HL-60/S4 (cell line): Measurements from ENCODE around the gene FPR2.
"Not testable (repeated sequence)": the region's sequence is repeated elsewhere in the genome, so short reads cannot be mapped to it uniquely, and the experiment has no call there.

ENCODE experiments used
- in situ Hi-C: fragments of 300-500 bp; cut with MboI; formaldehyde crosslinking; loops from 2 replicates; pipeline ENCODE4 v1.14.3; 2022; ENCODE audit warnings: low sequenced_read_pairs

Gene FPR2

GRCh38 chr19:51760697-51761356 is at the start of gene FPR2:
Gene FPR2, plus strand, starts transcription at chr19:51761180. Its CDS starts 7,479 bp downstream, at chr19:51768659.
- in situ Hi-C loops, result no loop called here

GRCh38 chr19:51711702-51712101 is 49.3 kb upstream of the FPR2 start:
- in situ Hi-C loops, result no loop called here

DNA sequence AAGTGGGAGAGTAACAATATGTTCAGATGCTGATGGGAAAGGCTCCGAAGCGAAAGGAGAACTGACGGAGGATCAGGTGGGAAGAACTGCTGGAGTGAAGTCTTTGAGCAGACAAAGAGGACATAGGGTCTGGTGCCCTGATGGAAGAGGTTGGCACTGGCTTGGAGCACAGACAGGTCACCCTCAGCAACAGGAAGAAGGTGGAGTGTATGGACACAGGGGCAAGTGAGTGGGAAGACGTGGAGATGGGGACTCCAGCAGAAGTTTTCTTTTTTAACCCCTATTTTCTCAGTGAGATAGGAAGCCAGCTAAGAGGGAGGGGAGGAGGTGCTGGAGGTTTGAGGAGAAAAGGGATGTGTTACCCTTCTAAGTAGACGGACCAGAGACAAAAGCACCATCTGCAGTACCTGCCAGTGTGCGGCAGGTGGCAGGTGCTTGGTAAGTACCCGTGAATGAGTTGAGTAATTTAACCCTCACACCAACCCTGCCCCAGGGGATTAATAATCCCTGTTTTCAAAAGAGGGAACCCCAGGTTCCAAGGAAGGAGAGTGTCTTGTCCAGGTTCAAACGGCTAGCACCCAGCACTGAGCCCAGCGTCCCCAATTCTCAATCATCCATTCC is 48.4 kb upstream of the FPR2 start:
- in situ Hi-C loops, result no loop called here

- in situ Hi-C loops, result no loop called here
Measured at GRCh38 chr19:51713319-51714285, 47.4 kb upstream of the FPR2 start.

GRCh38 chr19:51714848-51715247 is 46.1 kb upstream of the FPR2 start:
- in situ Hi-C loops, result no loop called here

GRCh38 chr19:51715850-51716249 is 45.1 kb upstream of the FPR2 start:
- in situ Hi-C loops, result no loop called here

GRCh38 chr19:51716925-51717324 is 44.1 kb upstream of the FPR2 start:
- in situ Hi-C loops, result no loop called here

GRCh38 chr19:51719251-51719988 is 41.6 kb upstream of the FPR2 start:
- in situ Hi-C loops, result no loop called here

DNA sequence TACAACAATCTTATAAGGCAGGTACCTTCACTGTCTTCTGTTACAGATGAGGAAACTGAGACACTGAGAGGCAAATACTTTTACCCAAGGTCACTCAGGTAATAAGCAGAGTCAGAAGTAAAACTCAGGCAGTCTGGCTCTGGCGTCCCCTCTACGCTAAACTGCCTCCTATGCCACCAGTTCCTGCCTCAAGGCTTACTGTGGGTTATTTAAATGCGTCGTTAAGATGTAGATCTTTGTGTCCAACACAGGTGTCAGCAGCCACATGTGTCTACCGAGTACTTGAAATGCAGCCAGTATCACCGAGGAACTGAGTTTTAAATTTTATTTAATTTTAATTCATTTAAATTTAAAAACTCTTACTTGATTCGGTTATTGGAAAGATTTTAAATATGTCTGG is 39.1 kb upstream of the FPR2 start:
- in situ Hi-C loops, result no loop called here

DNA sequence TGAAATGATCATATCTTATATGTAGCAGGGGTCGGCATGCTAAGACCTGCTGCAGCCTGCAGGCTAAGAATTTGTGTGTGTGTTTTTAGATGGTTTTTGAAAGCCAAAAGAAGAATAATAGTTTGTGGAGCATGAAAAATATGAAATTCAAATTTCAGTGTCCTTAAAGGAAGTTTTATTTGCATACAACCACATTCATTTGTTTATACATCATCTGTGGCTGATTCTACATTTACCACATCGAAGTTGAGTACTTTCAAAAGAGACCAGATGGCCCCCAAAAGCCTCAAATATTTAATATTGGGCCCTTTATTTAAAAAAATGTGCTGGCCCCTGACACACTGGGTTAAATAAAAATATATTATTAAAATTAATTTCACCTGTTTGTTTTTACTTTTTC is 38.5 kb upstream of the FPR2 start:
- in situ Hi-C loops, result no loop called here

GRCh38 chr19:51724543-51724942 is 36.4 kb upstream of the FPR2 start:
- in situ Hi-C loops, result no loop called here

- in situ Hi-C loops, result no loop called here
Measured at GRCh38 chr19:51726049-51726448, 34.9 kb upstream of the FPR2 start.

DNA sequence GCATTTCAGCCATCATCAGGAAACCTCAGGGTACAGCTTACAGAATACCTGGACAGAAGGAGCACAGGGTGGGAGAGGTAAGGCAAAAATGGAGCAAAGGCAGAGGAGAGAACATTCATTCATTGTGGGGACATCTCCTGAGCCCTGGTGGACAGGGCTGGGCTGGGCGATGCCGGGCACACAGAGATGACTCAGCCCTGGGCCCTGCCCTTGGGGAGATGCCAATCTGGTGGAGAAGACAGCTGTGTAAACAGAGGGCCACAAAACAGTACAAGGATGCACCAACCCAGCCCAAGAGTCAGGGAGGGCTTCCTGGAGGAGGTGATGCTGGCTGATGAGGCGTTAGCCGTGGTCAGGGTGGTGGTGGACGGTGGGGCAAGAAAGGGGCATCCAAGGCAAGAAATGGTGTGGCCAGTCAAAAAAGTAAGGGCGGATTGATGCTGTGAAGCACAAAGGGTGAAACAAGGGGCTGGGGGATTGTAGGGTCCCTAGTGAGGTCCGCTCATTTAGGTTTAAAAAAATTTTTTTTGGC is 33.6 kb upstream of the FPR2 start:
- in situ Hi-C loops, result no loop called here

GRCh38 chr19:51729781-51730180 is 31.2 kb upstream of the FPR2 start:
- in situ Hi-C loops, result no loop called here

- in situ Hi-C loops, result no loop called here
Measured at GRCh38 chr19:51733742-51734522, 27.0 kb upstream of the FPR2 start.

GRCh38 chr19:51735759-51736449 is 25.1 kb upstream of the FPR2 start:
- in situ Hi-C loops, result no loop called here

GRCh38 chr19:51737389-51737788 is 23.6 kb upstream of the FPR2 start:
- in situ Hi-C loops, result no loop called here

- in situ Hi-C loops, result no loop called here
Measured at GRCh38 chr19:51737924-51738323, 23.1 kb upstream of the FPR2 start.

DNA sequence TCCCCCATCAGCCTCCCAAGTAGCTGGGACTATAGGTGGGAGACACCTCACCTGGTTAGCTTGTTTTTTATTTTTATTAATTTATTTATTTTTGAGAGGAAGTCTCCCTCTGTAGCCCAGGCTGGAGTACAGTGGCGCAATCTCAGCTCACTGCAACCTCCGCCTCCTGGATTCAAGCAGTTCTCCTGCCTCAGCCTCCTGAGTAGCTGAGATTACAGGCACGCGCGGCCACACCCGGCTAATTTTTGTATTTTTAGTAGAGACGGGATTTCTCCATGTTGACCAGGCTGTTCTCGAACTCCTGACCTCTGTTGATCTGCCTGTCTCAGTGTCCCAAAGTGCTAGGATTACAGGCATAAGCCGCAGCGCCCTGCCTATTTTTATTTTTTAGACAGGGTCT is 22.5 kb upstream of the FPR2 start:
- in situ Hi-C loops, result not testable (repeated sequence)
